ENCODE measurements around the gene SQSTM1. TPM values are rescaled to one million over a fixed set of nuclear protein-coding genes. Genes with fewer than 3 reads are reported as not detected.

Gene SQSTM1
- total and polyA plus RNA-seq, 4 donors: 127 to 330 (median 256) TPM

GRCh38 chr5:179879003-179879689 is 58.4 kb downstream of the SQSTM1 start:
- Histone ChIP-seq H3K9me3 (ENCODE audit: control insufficient read depth in 4 of 4, low read length in 3 of 4) (peaks cover 4 to 11% (median 8%) of the 10 kb centered on the region in 4 donors), H3K4me1 (ENCODE audit: control insufficient read depth in 4 of 4, insufficient read depth in 4 of 4, low read length in 3 of 4) (no peaks in the 10 kb centered on the region), H3K27ac (ENCODE audit: low read depth in 1 of 2, low read length in 2 of 2) (no peak overlapping the region), H3K27me3 (ENCODE audit: control insufficient read depth in 4 of 4, insufficient read depth in 4 of 4, low read length in 3 of 4) (no peaks in the 10 kb centered on the region), H3K36me3 (ENCODE audit: control insufficient read depth in 4 of 4, insufficient read depth in 3 of 4, low read depth in 1 of 4, low read length in 3 of 4) (peaks cover 6 to 61% (median 26%) of the 10 kb centered on the region in 4 donors), H3K9ac (ENCODE audit: low read depth in 1 of 2, low read length in 2 of 2) (no peak overlapping the region), H3K4me3 (ENCODE audit: low read depth in 1 of 3, low read length in 3 of 3) (no peak overlapping the region)
- TF ChIP-seq GABPA (IDR thresholded peaks at IDR 0.05 in 1 of 2, conservative IDR thresholded peaks at IDR 0.05 in 1 of 2): no peak
- TF ChIP-seq, protein P1, sequence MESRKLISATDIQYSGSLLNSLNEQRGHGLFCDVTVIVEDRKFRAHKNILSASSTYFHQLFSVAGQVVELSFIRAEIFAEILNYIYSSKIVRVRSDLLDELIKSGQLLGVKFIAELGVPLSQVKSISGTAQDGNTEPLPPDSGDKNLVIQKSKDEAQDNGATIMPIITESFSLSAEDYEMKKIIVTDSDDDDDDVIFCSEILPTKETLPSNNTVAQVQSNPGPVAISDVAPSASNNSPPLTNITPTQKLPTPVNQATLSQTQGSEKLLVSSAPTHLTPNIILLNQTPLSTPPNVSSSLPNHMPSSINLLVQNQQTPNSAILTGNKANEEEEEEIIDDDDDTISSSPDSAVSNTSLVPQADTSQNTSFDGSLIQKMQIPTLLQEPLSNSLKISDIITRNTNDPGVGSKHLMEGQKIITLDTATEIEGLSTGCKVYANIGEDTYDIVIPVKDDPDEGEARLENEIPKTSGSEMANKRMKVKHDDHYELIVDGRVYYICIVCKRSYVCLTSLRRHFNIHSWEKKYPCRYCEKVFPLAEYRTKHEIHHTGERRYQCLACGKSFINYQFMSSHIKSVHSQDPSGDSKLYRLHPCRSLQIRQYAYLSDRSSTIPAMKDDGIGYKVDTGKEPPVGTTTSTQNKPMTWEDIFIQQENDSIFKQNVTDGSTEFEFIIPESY (IDR thresholded peaks at IDR 0.05): no peak
- TF ChIP-seq YY1 (IDR thresholded peaks at IDR 0.05): no peak
- no peak for TF ChIP-seq HNF4A (conservative IDR thresholded peaks at IDR 0.05)
- TF ChIP-seq REST (IDR thresholded peaks at IDR 0.05): no peak
- TF ChIP-seq RXRA (IDR thresholded peaks at IDR 0.05): no peak
- no peak for DNase-seq (ENCODE audit: low spot score)
- WGBS: 97% methylated on average over 31 of the region's 31 CpGs

- H3K4me3 ChIP-seq (ENCODE audit: low read depth in 1 of 3, low read length in 3 of 3): no peak overlapping the region
- WGBS: 97% methylated on average over 13 of the region's 13 CpGs
- no peak overlapping the region for H3K9ac ChIP-seq (ENCODE audit: low read depth in 1 of 2, low read length in 2 of 2)
- H3K27me3 ChIP-seq (ENCODE audit: control insufficient read depth in 4 of 4, insufficient read depth in 4 of 4, low read length in 3 of 4): no peaks in the 10 kb centered on the region
- H3K4me1 ChIP-seq (ENCODE audit: control insufficient read depth in 4 of 4, insufficient read depth in 4 of 4, low read length in 3 of 4): no peaks in the 10 kb centered on the region
- H3K9me3 ChIP-seq (ENCODE audit: control insufficient read depth in 4 of 4, low read length in 3 of 4): peaks cover 5 to 11% (median 8%) of the 10 kb centered on the region in 4 donors
- H3K36me3 ChIP-seq (ENCODE audit: control insufficient read depth in 4 of 4, insufficient read depth in 3 of 4, low read depth in 1 of 4, low read length in 3 of 4): peaks cover 8 to 61% (median 27%) of the 10 kb centered on the region in 4 donors
- no peak for DNase-seq (ENCODE audit: low spot score)
- no peak overlapping the region for H3K27ac ChIP-seq (ENCODE audit: low read depth in 1 of 2, low read length in 2 of 2)
- TF ChIP-seq HNF4A (conservative IDR thresholded peaks at IDR 0.05) (no peak), GABPA (IDR thresholded peaks at IDR 0.05 in 1 of 2, conservative IDR thresholded peaks at IDR 0.05 in 1 of 2) (no peak), RAD21 (IDR thresholded peaks at IDR 0.05) (no peak), TAF1 (conservative IDR thresholded peaks at IDR 0.05) (no peak), EGR1 (IDR thresholded peaks at IDR 0.05; ENCODE audit: low read depth in 2 of 2) (no peak), HNF4G (IDR thresholded peaks at IDR 0.05) (no peak), RXRA (IDR thresholded peaks at IDR 0.05) (no peak), JUND (IDR thresholded peaks at IDR 0.05) (no peak), NR2F2 (IDR thresholded peaks at IDR 0.05) (no peak), FOXA1 (IDR thresholded peaks at IDR 0.05) (no peak), SP1 (IDR thresholded peaks at IDR 0.05) (no peak)
- TF ChIP-seq, protein P2, sequence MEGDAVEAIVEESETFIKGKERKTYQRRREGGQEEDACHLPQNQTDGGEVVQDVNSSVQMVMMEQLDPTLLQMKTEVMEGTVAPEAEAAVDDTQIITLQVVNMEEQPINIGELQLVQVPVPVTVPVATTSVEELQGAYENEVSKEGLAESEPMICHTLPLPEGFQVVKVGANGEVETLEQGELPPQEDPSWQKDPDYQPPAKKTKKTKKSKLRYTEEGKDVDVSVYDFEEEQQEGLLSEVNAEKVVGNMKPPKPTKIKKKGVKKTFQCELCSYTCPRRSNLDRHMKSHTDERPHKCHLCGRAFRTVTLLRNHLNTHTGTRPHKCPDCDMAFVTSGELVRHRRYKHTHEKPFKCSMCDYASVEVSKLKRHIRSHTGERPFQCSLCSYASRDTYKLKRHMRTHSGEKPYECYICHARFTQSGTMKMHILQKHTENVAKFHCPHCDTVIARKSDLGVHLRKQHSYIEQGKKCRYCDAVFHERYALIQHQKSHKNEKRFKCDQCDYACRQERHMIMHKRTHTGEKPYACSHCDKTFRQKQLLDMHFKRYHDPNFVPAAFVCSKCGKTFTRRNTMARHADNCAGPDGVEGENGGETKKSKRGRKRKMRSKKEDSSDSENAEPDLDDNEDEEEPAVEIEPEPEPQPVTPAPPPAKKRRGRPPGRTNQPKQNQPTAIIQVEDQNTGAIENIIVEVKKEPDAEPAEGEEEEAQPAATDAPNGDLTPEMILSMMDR (IDR thresholded peaks at IDR 0.05; ENCODE audit: low read depth, low read length, missing input control): no peak
- TF ChIP-seq, protein P3, sequence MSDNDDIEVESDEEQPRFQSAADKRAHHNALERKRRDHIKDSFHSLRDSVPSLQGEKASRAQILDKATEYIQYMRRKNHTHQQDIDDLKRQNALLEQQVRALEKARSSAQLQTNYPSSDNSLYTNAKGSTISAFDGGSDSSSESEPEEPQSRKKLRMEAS (IDR thresholded peaks at IDR 0.05): no peak
- TF ChIP-seq, protein P4, sequence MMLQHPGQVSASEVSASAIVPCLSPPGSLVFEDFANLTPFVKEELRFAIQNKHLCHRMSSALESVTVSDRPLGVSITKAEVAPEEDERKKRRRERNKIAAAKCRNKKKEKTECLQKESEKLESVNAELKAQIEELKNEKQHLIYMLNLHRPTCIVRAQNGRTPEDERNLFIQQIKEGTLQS (IDR thresholded peaks at IDR 0.05): no peak
- TF ChIP-seq, protein P1 (IDR thresholded peaks at IDR 0.05): no peak
Observed at GRCh38 chr5:179879690-179880010, 58.9 kb downstream of the SQSTM1 start.

All from liver (tissue), 9 donors.